H1 (cell line): Measurements from ENCODE around the gene INPP4B. TPM values are rescaled to one million over a fixed set of nuclear protein-coding genes. Genes with fewer than 3 reads are reported as not detected.

Experiments
- ASH2L ChIP-seq: fragments of 200-600, 300-600 bp; sonication (generic); IDR thresholded peaks from one replicate; pipeline ENCODE4 v1.7.1; 2017; ENCODE audit warnings: low read length
- POU5F1 ChIP-seq: IDR thresholded peaks from 2 replicates; pipeline ENCODE4 v1.6.1; 2011; ENCODE audit warnings: low read depth, mild to moderate bottlenecking, low read length, moderate library complexity
- polyA plus RNA-seq, 7 experiments: library from polyadenylated mRNA; depleted of rRNA in 3 of 7; stranded (reverse) in 5 of 7; unstranded in 2 of 7; fragments of >200 nt in 5 of 7; fragments of 200-250 nt in 2 of 7; gene quantifications; 1 replicate in 5 of 7; 2 replicates in 1 of 7; 4 replicates in 1 of 7; pipeline versions ENCODE4 v1.2.1 to v1.2.3, GENCODE V29; 2011 to 2013; ENCODE audit warnings: missing spikeins in 2 of 7, mixed read lengths in 2 of 7
- total RNA-seq: library from RNA; stranded (reverse); fragmentation: NEBNext Ultra II Directional; extraction: Animal tissue kit (Norgen Biotek cat#: 25700); gene quantifications from 2 replicates; pipeline ENCODE4 v1.2.1, GENCODE V29; 2021

INPP4B gene
- total and polyA plus RNA-seq, 2 of the 8 experiments (the other 6 are each of a cell fraction or from before 2014, with no cell fraction given): 0.11 to 0.54 TPM

GRCh38 chr4:142528433-142528832 is 317.7 kb downstream of the INPP4B start (continued):
- TF ChIP-seq POU5F1 (no peak), ASH2L (no peak)
